NCI-H2107 (cell line): ENCODE data around the gene RER1.
"Not testable (repeated sequence)": the region's sequence is repeated elsewhere in the genome, so short reads cannot be mapped to it uniquely, and the experiment has no call there.

Source experiments
- DNase-seq: peaks from one replicate; lab custom pipeline; 2025; lab: John Stamatoyannopoulos, UW

The RER1 gene

DNA sequence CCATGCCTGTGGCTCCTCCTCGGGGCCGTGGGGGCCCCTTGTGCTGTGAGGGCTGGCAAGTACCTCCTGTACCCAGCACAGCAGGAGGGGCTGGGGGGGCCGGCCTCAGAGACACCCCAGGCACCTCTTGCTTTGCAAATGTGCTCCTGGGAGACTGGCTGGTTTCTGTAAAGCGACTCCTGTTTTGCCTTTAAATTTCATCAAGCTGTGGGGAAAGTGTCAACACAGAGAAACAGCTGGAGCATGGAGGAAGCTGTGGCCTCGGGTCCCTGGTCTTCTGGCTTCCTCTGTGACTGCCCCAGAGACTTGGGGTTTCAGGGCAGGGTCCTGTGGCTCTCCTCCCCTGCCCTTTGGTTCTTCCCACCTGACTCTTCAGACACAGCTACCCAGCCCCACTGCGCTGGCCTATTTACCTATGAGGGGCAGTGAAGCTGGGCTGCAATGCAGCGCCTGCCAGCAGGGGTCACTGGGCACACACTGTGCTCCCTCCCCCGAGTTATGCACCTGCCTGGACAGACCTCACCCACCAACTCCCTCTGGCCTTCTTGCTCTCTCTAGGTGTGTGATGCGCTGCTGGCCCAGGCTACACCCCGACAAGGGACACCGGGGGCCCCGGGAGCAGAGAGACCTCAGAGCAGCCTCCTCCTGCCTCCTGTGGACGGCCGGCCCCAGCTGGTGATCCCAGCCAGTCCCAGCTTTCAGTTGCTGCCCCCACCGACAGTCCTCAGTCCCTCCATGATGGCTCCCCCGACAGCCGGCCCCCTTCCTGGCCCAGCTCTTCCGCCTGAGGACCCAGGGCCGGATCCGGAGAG lies 38.3 kb downstream of the RER1 start:
- DNase-seq = no peak

DNA sequence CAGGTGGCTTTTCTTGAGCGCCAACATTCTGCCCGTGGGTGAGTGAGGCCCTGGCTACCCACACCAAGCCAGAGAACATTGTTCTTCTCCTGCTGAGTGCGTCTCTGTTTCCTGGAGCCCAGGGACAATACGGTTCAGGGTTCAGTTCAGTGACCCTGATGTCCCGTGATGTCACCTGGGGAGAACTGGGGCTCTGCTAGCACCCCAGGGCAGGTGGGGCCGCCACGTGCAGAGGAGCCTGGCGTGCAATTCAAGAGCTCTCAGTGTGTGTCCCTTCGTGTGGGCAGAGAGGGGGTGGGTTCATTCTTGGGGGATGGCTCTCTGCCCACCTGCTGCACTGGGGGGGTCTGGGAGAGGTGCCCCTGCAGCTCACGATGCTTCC lies 38.9 kb downstream of the RER1 start:
- DNase-seq = no peak

DNA sequence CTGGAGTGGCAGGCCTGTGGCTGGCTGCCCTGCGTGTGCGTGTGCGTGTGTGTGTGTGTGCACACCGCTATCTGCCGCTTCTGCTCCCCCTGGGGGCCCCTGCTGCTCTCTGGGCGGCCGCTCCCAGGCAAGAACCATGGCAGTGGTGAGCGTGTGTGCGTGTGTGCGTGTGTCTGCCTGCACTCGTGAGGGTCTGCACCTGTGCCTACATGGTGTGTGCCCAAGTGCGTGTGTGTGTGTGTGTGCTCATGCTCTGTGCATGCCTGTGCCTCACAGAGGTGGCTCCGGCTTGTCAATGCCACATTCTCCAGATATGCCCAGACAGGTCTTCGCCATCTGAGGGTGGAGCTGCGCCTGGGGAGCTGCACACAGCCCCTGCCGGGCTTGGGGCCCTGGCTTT lies 39.5 kb downstream of the RER1 start:
- DNase-seq = no peak

DNA sequence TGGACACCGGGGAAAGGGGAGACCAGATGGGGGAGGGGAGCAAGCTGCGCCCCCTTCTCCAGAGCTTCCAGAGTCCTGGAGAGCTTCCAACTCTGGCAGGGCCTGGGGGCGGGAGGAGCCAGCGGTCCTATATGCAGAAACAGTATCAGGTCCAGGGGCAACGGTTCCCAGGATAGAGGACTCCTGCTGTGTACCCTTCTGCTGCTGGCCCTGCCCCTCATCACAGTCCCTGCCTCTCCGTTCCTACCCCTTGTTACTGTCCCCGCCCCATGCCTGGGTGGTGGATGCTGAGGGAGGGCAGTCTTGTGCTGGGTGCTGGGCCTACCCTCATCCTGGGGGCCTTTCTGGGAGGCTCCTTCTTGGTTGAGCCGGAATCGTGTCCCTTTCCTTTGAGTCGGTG lies 39.9 kb downstream of the RER1 start:
- DNase-seq = no peak

DNA sequence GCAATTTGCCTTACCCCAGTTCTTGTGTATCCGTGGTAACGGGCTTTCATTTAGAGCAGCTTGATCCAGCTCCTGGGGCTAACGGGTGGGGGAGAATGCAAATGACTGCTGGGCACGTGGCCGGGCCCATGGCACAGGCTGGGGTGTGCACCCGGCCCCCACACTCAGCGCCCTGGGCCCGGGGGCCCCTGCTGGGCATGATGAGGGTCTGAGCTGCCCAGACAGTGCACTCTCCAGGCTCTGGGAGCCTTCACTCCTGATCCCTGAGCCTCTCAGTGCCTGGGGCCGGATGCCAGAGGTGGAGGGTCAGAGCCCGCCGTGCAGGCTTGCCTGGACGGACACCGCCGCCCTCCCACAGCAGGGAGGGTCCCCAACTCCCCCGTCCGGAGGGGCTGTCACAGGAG lies 40.8 kb downstream of the RER1 start:
- no peak for DNase-seq

DNA sequence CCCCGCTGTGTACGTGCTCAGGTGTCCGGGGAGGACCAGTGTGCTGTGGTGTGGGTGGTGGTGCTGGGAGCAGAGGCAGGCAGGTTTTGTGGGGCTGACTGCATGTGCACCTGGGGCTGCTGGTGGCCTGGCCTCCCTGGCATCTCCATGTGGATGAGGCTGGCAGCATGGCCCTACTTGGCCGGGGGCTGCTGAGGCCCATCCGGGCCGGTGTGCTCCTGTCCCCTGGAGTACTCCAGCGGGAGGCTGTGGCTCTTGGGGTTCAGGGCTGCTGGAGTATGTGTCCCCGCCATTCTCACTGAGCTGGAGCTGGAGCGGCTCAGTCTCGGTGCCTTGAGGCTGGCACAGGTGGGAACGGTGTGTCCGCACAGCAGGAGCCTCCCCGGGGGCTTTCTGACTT lies 41.6 kb downstream of the RER1 start:
- DNase-seq = no peak

DNA sequence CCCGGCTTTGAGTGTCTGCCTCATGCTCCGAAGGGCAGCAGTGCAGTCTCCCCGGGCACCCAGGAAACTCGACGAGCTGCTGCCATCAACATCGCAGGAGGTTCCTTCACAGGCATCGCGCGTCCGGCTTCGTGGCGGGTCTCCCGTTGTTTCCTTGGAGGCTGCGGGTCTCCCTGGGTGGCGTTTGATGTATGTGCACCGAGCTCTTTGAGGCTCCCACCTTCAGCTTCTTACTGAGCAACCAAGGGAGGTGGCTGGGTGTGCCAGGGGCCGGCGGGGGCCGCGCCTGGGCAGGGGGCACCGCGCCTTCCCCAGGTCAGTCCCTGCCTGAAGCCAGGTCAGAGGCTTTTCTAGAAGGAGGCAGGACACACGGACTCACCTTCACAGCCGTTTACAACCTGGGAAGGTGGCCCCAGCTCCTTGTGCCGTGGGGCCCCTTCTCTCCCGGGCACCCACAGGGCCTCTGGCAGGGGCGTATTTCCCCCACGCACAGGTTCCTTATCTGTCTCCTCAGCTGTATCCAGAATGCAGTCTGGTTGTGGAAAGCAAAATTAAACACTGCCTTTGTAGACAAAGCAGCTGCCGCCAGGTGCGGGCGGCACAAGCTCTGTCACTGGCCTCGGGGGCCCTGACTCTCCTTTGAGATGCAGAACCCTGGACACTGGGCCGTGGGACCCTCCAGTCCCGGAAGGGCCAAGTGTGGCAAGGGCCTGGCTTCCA lies 42.5 kb downstream of the RER1 start:
- DNase-seq = no peak

DNA sequence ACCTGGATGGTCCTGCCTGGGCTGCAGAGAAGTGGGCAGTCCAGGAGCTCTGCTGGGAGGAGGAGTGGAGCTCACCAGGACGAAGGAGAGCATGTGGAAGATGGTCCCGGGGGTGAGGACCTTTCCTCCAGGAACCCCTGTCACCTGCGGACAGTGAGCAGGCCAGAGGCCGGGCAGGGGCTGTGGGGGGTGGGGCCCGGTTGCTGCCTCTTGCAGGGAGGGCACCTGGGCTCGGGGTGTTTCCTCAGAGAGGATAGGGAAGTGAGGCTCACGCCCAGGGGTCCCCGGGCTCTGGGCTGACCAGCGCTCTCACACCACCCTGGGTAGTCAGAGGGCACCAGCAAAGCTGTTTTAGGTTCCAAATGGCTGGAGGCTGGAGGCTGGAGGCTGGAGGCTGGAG lies 43.5 kb downstream of the RER1 start:
- DNase-seq = no peak

DNA sequence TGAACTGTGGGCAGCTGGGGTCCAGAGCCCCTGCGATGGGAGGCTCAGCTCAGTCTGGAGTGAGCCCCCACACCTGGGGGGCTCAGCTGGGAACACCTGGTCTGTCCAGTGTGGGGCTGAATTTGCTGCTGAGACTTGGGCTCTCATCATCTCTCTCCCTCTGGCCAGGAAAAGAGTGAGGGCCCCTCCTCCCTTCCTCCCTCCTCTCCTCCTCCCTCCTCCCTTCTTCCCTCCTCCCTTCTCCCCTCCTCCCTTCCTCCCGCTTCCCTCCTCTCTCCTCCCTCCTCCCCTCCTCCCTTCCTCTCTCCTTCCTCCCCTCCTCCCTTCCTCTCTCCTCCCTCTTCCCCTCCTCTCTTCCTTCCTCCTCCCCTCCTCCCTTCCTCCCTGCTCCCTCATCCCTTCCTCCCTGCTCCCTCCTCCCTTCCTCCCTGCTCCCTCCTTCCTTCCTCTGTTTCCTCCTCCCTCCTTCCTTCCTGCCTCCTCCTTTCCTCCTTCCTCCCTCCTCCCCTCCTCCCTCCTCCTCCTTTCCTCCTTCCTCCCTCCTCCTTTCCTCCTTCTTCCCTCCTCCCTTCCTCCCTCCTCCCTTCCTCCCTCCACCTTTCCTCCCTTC lies 44.2 kb downstream of the RER1 start:
- no peak for DNase-seq

DNA sequence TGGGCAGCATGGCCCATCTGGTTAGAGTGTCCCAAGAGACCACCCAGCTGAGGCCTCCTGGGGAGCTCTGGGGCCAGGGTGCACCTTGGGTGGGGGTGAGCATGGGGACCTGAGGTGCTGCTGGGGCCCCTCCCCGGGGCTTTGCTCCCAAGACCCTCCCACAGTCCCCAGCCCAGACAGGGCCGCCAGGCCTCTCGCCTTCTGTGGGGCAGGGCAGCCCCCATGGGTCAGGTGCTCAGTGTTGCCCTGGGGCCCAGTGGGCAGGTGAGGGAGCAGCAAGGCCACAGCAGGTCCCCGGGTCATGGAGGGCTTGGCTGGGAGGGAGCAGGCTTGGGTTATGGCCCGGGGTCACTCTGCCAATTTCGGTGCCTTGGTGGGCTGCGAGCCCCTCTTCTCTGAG lies 45.2 kb downstream of the RER1 start:
- DNase-seq = no peak

DNA sequence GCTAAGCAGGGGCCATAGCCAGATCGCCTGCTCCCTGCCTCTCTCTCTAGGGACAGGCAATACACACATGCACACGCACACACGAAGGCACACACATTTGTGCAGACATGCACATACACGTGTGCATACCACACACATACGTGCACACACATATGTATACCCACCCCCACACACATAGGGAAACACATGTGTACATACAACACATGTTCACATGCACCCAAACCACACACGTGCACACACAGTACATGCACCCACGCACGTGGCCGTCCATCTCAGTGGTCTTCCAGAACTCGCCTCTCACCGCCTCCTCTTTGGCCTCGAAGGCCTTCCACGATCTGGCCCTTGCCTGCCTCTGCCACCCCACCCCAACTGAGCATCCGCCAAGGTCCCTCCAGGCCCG lies 46.0 kb downstream of the RER1 start:
- DNase-seq = no peak

DNA sequence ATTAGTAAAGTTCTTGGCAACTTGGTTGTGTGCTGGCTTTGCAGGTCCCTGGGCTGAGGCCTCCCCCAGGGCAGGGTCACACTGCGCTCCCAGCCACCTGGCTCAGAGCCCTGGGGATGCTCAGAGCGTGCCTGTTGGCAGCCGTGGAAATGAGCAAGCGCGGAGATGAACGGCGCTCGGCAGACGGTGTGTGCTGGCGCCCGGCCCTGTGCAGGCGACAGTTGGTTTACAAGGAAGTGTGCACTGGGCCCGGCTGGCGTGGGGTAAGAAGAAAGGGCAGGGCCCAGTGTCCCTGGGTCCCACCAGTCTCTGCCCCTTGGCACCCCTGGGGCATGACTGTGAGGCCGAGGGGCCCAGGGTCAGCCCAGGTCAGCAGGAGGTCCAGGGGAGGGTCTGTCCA lies 46.4 kb downstream of the RER1 start:
- DNase-seq = no peak

DNA sequence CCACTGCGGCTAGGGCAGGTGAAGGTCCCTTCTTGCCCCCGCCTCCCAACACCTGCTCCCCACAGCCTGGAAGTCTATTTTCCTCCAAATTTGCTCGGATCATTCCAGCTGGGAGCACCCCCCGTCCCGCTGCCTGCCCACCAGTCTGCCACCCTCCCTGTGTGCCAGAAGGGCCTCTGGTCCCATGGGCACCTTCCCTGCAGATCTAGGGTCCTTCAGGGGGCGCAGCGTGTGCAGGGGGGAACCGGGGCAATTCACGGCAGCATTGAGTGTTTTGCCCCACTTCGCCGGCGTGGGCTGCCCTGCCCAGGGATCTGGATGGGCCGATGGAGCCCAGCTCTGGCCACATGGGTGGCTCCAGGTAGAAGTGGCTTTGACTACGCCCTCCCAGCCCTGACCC lies 47.0 kb downstream of the RER1 start:
- no peak for DNase-seq

DNA sequence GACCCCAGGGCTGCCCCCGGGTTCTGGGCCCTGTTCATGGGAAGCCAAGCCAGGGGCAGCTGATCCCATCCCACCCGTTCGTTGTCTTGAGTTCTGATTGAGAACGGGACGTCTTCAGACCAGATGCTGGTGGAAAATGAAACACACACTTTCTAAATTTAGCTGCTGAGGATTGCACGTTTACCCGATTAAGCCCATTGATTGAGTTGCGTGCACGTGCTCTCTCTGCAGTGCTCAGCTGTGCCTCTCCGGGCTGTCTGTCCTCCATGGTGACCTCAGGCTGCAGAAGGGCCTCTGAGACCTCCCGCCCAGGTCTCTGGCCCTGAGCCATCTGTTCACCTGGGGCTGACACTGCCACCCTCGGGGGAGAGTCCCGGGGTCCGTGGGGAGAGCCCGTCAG lies 47.7 kb downstream of the RER1 start:
- no peak for DNase-seq

DNA sequence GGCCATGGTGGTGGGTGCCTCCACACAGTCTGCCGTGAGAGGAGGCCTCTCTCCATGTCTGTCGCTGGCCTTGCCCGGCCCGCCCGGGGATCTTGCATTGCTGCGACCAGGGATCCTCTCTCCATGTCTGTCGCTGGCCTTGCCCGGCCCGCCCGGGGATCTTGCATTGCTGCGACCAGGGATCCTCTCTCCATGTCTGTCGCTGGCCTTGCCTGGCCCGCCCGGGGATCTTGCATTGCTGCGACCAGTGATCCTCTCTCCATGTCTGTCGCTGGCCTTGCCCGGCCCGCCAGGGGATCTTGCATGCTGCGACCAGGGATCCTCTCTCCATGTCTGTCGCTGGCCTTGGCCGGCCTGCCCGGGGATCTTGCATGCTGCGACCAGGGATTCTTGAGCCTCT lies 48.7 kb downstream of the RER1 start:
- DNase-seq = not testable (repeated sequence)

DNA sequence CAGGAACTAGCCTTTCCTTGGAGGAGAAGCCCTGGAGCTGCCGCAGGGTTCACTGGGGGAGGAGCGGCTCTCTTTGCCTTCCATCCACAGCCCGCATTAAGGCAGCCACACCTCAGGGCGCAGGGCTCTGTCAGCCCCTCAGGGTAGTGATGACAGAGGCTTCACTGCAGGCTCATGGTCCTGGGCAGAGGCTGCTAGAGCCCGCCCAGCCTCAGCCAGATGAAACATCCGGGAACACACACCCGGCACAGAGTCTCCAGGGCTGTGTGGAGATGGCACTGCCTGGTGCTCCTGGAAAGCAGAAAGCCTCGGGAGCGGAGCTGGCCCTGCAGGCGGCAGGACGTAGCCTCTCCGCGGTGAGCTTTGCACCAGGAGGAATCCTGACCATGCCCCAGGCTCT lies 50.1 kb downstream of the RER1 start:
- no peak for DNase-seq

DNA sequence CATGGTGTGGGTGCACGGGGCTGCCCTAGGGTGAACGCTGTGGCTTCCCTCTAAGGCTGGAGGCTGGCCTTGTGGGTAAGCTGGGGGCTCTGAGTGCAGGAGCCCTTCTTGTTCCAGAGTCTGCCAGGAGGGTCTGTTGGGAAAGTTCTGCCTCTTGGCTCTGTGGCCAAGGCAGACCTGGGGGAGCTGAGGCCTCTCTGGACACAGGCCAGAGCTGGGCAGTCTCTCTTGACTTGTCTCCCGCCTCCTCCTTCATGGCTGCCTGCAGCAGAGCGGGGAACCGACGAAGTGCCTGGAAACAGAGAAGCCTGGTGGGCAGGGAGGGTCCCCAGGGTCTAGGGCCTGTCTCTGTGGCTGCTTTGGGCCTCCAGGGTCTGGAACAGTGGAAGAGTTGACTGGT lies 51.0 kb downstream of the RER1 start:
- DNase-seq = no peak

DNA sequence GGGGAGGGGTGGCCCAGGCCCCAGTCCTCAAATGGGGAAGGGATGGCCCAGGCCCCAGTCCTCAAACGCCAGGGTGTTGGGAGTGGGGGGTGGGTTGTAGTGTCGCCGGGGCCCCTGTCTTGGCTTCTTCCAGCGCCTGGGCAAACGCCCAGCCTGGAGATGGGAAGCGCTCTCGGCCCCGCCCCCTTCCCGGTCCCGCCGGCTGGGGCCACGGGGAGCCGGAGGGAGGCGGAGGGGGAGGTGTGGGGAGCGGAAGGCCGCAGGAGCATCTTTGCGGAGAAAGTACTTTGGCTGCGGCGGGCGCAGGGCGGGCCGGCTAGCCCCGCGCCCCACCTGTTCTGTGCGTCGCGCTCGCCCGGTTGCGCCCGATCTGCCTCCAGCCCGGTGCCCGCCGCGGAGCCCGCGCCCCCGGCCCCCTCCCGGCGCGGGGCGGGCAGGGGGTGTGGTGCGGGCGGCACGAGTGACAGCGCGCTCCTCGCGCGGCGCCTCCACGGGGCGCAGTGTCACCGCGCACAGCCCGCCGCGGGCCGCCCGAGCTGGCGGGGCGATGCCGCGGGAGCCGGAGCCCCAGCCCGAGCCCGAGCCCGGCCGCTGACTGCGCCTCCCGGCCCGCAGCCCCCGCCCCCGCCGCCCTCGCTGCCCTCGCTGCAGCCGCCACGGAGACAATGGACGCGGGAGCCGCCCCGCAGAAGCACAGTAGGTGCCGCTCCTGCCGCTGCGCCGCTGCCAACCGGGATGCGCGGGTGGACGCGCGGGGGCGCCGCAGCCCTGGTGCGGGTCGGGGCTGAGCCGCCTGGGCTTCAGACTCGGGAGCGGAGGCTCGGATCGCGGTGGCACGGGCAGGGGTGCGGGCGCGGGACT lies 51.9 kb downstream of the RER1 start:
- DNase-seq = no peak

DNA sequence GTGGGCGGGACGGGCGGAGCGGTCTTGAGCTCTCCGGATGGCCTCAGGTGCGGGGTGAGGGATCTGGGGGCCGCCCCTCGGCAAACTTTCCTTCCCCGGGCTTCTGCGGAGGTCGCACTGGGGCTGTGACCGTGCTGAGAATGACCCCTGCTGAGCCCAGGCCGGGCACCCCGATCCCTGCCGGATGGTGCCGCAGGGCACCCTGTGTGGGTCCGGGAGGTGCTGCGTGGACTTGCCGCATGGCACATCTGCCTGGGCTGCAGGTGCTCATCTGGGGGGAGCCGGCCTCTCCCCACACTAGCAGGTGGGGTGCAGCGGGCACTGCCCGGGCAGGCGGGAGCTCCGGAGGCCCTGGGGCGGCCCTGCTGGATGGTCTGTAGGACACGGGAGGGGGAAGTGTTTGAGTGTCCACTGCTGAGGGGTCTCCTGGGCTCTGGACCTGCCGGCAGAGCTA lies 52.5 kb downstream of the RER1 start:
- no peak for DNase-seq

DNA sequence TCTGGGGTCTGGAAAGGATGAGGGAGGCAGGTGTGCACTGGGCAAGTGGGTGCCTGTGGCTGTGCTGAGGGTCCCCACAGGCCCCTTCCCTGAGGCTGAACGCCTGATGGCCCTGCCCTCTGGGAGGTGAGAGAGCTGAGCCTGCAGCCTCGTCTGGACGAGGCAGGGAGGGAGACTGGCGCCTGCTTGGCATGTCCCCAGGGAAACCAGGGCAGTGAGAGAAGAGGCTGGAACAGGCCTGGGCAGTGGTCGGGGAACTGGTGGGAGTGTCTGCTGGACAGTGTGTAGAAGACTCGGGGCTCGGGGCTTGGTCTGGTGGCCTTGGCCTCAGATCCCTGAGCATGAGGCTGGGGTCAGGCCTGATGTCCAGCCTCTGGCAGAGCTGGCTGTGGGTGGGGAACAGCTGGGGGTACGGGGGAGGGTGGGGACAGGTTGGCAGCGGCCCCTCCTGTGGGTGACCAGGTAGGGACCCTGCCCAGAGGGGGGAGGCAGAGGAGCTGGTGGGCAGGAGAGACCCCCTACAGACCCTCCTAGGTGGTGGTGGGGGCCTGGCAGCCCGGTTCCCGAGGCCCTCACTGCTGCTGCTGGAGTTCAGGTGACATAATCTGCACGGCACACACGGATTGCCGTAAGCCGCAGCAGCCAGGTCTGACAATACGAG lies 53.7 kb downstream of the RER1 start:
- no peak for DNase-seq

DNA sequence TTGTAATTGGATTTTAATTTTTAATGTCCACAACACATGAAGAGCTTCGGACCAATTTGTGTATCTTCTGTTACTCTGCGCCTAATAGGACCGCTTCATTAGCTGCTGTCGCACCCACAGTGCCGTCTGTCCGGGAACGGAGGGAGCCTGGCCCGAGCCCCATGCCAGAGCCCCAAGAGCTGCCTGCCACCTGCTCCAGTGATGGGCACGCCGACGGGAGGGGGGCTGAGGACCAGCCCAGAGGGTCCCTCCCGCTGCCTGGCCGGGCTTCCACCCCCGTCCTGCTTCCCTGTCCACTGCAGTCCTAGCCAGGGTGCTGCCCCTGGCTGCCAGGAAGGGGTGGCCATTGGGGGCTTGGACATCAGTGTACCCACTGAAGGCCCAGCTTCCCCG lies 54.2 kb downstream of the RER1 start:
- no peak for DNase-seq

DNA sequence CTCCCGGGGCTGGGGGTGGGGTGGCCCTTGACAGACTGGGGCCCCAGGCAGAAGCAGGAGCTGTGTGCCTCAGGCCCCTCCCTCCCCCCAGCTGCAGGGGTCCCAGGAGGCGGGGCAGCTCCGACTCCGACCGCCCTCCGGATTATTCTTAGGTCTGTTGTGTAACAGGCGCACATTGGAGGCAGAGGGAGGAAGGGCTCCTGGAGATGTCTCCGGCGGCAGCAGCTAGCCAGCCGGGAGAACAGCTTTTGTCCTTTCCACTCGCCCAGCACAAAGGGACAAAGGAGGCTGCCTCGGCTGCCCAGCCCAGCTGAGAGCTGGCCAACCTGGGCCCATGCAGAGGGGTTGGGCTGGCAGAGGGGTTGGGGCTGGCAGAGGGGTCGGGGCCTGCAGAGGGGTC lies 54.8 kb downstream of the RER1 start:
- no peak for DNase-seq
